CD14-positive monocyte (primary cell): Measurements from ENCODE around the gene STK33. TPM values are rescaled to one million over a fixed set of nuclear protein-coding genes. Genes with fewer than 3 reads are reported as not detected.

ENCODE experiments used
- DNase-seq, 3 donors: peaks; one replicate each; pipeline ENCODE4 v3.0.0-alpha.2; 2011 to 2022
- H2AFZ ChIP-seq: 2 replicates; pipeline ENCODE4 v1.6.0; 2012; ENCODE audit warnings: mild to moderate bottlenecking, low read depth, low read length, inconsistent platforms; ENCODE audit not compliant: insufficient read depth, poor library complexity, severe bottlenecking
- H3K27ac ChIP-seq, 2 donors: 1 replicate in 1 of 2; 2 replicates in 1 of 2; pipeline ENCODE4 v1.5.1; 2012 to 2013; ENCODE audit warnings: low read length in 2 of 2, control low read depth in 1 of 2, inconsistent platforms in 1 of 2, low read depth in 1 of 2, mild to moderate bottlenecking in 1 of 2
- H3K27me3 ChIP-seq, 2 donors: one replicate each; pipeline versions ENCODE4 v1.6.0 to v1.6.1; 2011 to 2013; ENCODE audit warnings: low read length in 2 of 2; ENCODE audit not compliant: control insufficient read depth in 2 of 2, insufficient read depth in 2 of 2
- H3K36me3 ChIP-seq, 2 donors: replicated peaks in 1 of 2; 1 replicate in 1 of 2; 2 replicates in 1 of 2; pipeline versions ENCODE4 v1.5.1 to v1.6.1; 2012 to 2013; ENCODE audit warnings: low read length in 2 of 2, control low read depth in 1 of 2, inconsistent platforms in 1 of 2, mild to moderate bottlenecking in 1 of 2; ENCODE audit not compliant: insufficient read depth in 2 of 2, control insufficient read depth in 1 of 2
- H3K4me1 ChIP-seq, 2 donors: 1 replicate in 1 of 2; 2 replicates in 1 of 2; pipeline versions ENCODE4 v1.5.1 to v1.6.1; 2012 to 2013; ENCODE audit warnings: low read length in 2 of 2, control low read depth in 1 of 2, inconsistent platforms in 1 of 2, mild to moderate bottlenecking in 1 of 2, moderate library complexity in 1 of 2; ENCODE audit not compliant: insufficient read depth in 2 of 2, control insufficient read depth in 1 of 2
- H3K4me2 ChIP-seq: replicated peaks from 2 replicates; pipeline ENCODE3; 2012; ENCODE audit warnings: low read length, moderate library complexity, mild to moderate bottlenecking; ENCODE audit not compliant: poor library complexity, severe bottlenecking; ENCODE audit errors: extremely low read depth
- H3K4me3 ChIP-seq, 3 experiments: fragments of 200-600 bp in 1 of 3; sonication (generic) in 1 of 3; replicated peaks in 1 of 3; 1 replicate in 2 of 3; 2 replicates in 1 of 3; pipeline ENCODE4 v1.5.1; 2011 to 2013; ENCODE audit warnings: low read length in 3 of 3, mild to moderate bottlenecking in 3 of 3, control low read depth in 2 of 3, low read depth in 2 of 3, inconsistent platforms in 1 of 3, moderate library complexity in 1 of 3
- H3K79me2 ChIP-seq: 2 replicates; pipeline ENCODE4 v1.6.0; 2012; ENCODE audit warnings: mild to moderate bottlenecking, control low read depth, inconsistent platforms, low read length, moderate library complexity; ENCODE audit not compliant: insufficient read depth
- H3K9ac ChIP-seq: 2 replicates; pipeline ENCODE4 v1.6.0; 2017; ENCODE audit warnings: low read length, mild to moderate bottlenecking; ENCODE audit not compliant: insufficient read depth, poor library complexity, severe bottlenecking
- H3K9me3 ChIP-seq, 2 donors: replicated peaks in 1 of 2; 1 replicate in 1 of 2; 2 replicates in 1 of 2; pipeline versions ENCODE4 v1.5.1 to v1.6.1; 2012 to 2013; ENCODE audit warnings: low read length in 2 of 2, control low read depth in 1 of 2; ENCODE audit not compliant: control insufficient read depth in 1 of 2, insufficient read depth in 1 of 2
- H4K20me1 ChIP-seq: 2 replicates; pipeline ENCODE4 v1.6.0; 2012; ENCODE audit warnings: mild to moderate bottlenecking, low read length, control low read depth, moderate library complexity; ENCODE audit not compliant: insufficient read depth
- H3K27ac Mint-ChIP-seq, 7 donors: one replicate each; pipeline ENCODE4 v1.8.0; 2020; ENCODE audit warnings: mild to moderate bottlenecking in 7 of 7, mixed read lengths in 7 of 7, moderate library complexity in 6 of 7, inconsistent platforms in 2 of 7
- H3K27me3 Mint-ChIP-seq, 3 donors: one replicate each; pipeline ENCODE4 v1.8.0; 2021 to 2022; ENCODE audit warnings: low read depth in 3 of 3, mild to moderate bottlenecking in 3 of 3, mixed read lengths in 3 of 3, moderate library complexity in 3 of 3, inconsistent platforms in 1 of 3
- H3K36me3 Mint-ChIP-seq, 2 donors: one replicate each; pipeline ENCODE4 v1.8.0; 2020; ENCODE audit warnings: mixed read lengths in 2 of 2, inconsistent platforms in 1 of 2, mild to moderate bottlenecking in 1 of 2
- H3K4me1 Mint-ChIP-seq: one replicate; pipeline ENCODE4 v1.8.0; 2020; ENCODE audit warnings: mild to moderate bottlenecking, mixed read lengths
- H3K4me3 Mint-ChIP-seq, 2 donors: one replicate each; pipeline ENCODE4 v1.8.0; 2020; ENCODE audit warnings: mild to moderate bottlenecking in 2 of 2, mixed read lengths in 2 of 2, moderate library complexity in 1 of 2
- H3K9me3 Mint-ChIP-seq, 7 donors: one replicate each; pipeline ENCODE4 v1.8.0; 2020 to 2022; ENCODE audit warnings: mixed read lengths in 7 of 7, mild to moderate bottlenecking in 6 of 7, moderate library complexity in 6 of 7, inconsistent platforms in 2 of 7
- WGBS: methylation state at CpG from one replicate; pipeline ENCODE4 v1.1.5; 2013; ENCODE audit warnings: missing lambda C conversion rate; ENCODE audit not compliant: insufficient coverage; 5-methylcytosine and 5-hydroxymethylcytosine counted together
- intact Hi-C, 2 donors: fragments of 100-400 bp; cut with micrococcal nuclease; formaldehyde crosslinking; loops; one replicate each; pipeline versions ENCODE4 v1.15.0 to v1.15.1; 2023
- polyA plus RNA-seq, 3 donors: library from polyadenylated mRNA; depleted of rRNA in 1 of 3; unstranded in 2 of 3; stranded (reverse) in 1 of 3; fragments of 300-500 nt in 2 of 3; fragments of >200 nt in 1 of 3; fragmentation: Illumina TruSeq in 2 of 3; gene quantifications; 1 replicate in 2 of 3; 2 replicates in 1 of 3; pipeline ENCODE4 v1.2.3, GENCODE V29; 2012 to 2021
- TF ChIP-seq, protein P1 (sequence below): fragments of 200-600 bp; IDR thresholded peaks from one replicate; pipeline ENCODE4 v1.8.0; 2022; ENCODE audit warnings: antibody characterized with exemption, mild to moderate bottlenecking

Gene STK33
- polyA plus RNA-seq, 3 donors, result not detected

DNA sequence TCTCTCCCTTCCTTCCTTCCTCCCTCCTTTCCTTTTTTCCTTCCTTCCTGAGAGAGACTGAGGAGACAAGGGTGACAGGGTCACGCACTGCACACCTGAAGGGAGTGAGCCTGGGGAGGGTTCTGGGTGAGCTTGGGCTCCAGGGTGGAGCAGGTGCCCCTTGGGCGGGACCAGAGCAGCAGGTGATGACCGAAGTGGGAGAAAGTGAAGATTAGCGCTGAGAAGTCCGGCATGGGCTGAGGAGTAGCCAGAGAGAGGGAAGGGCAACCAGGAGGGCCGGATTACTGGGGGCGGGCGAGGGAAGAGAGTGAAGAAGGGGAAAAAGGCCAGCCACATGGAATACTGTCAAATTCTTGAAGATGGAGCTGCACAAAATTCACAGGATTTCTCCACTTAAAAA, 231.1 kb downstream of the STK33 start:
- H2AFZ ChIP-seq, result no peak overlapping the region
- TF ChIP-seq, protein P1, sequence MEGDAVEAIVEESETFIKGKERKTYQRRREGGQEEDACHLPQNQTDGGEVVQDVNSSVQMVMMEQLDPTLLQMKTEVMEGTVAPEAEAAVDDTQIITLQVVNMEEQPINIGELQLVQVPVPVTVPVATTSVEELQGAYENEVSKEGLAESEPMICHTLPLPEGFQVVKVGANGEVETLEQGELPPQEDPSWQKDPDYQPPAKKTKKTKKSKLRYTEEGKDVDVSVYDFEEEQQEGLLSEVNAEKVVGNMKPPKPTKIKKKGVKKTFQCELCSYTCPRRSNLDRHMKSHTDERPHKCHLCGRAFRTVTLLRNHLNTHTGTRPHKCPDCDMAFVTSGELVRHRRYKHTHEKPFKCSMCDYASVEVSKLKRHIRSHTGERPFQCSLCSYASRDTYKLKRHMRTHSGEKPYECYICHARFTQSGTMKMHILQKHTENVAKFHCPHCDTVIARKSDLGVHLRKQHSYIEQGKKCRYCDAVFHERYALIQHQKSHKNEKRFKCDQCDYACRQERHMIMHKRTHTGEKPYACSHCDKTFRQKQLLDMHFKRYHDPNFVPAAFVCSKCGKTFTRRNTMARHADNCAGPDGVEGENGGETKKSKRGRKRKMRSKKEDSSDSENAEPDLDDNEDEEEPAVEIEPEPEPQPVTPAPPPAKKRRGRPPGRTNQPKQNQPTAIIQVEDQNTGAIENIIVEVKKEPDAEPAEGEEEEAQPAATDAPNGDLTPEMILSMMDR, result no peak
- H3K9ac ChIP-seq, result no peak overlapping the region
- no peaks in the 10 kb centered on the region for H3K79me2 ChIP-seq
- no peaks in the 10 kb centered on the region for H3K36me3 ChIP-seq
- H3K27me3 Mint-ChIP-seq, result peaks cover 0 to 1% (median 0%) of the 10 kb centered on the region in 3 donors
- H3K27ac Mint-ChIP-seq, result peak overlapping the region in 6 of 7 donors; percentile 43 to 78 (median 72)
- no peak overlapping the region for H3K4me3 Mint-ChIP-seq
- peaks cover 0 to 2% (median 0%) of the 10 kb centered on the region in 7 donors for H3K9me3 Mint-ChIP-seq
- peaks cover 27% of the 10 kb centered on the region for H3K4me1 Mint-ChIP-seq
- intact Hi-C loops, result no loop called here
- H3K36me3 Mint-ChIP-seq, result no peaks in the 10 kb centered on the region
- peaks cover 17 to 22% of the 10 kb centered on the region in 2 donors for H3K4me1 ChIP-seq
- 100% methylated on average over 1 of the region's 8 CpGs for WGBS
- H3K4me2 ChIP-seq, result no peak overlapping the region
- no peak overlapping the region for H3K27ac ChIP-seq
- no peak overlapping the region for H3K4me3 ChIP-seq
- H3K9me3 ChIP-seq, result no peaks in the 10 kb centered on the region
- H4K20me1 ChIP-seq, result no peaks in the 10 kb centered on the region
- no peak for DNase-seq
- no peaks in the 10 kb centered on the region for H3K27me3 ChIP-seq

DNA sequence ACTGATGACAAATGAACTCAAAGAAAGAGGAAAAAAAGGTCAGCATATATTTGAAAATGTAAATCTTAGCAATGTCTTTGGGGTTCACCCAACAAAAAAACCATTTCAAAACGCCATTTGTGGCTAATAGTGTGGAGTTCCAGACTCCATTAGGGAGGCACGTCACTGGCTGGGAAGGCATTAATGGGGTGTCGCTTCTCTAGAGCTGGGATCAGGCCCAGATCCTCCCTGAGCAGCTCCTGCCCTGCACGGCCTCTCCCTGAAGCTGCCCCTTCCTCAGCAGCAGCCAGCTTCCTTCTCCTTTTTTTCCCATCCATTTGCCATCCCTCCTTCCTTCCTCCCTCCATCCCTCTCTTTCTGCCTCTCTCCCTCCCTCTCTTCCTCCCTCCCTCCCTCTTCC, 231.5 kb downstream of the STK33 start:
- DNase-seq, result no peak
- H3K27ac Mint-ChIP-seq, result peak overlapping the region in 3 of 7 donors; percentile 4 to 72 (median 43)
- TF ChIP-seq, protein P1, result no peak
- H3K27me3 ChIP-seq, result no peaks in the 10 kb centered on the region
- H4K20me1 ChIP-seq, result no peaks in the 10 kb centered on the region
- 71% methylated on average over 2 of the region's 4 CpGs for WGBS
- intact Hi-C loops, result no loop called here
- H3K4me3 ChIP-seq, result no peak overlapping the region
- no peak overlapping the region for H3K4me3 Mint-ChIP-seq
- H3K9ac ChIP-seq, result no peak overlapping the region
- no peaks in the 10 kb centered on the region for H3K79me2 ChIP-seq
- no peak overlapping the region for H3K4me2 ChIP-seq
- no peaks in the 10 kb centered on the region for H3K9me3 ChIP-seq
- no peak overlapping the region for H3K27ac ChIP-seq
- H3K36me3 Mint-ChIP-seq, result no peaks in the 10 kb centered on the region
- no peak overlapping the region for H2AFZ ChIP-seq
- H3K9me3 Mint-ChIP-seq, result peaks cover 0 to 2% (median 0%) of the 10 kb centered on the region in 7 donors
- peaks cover 17 to 22% of the 10 kb centered on the region in 2 donors for H3K4me1 ChIP-seq
- peaks cover 23% of the 10 kb centered on the region for H3K4me1 Mint-ChIP-seq
- H3K36me3 ChIP-seq, result no peaks in the 10 kb centered on the region
- no peaks in the 10 kb centered on the region for H3K27me3 Mint-ChIP-seq
